ENCODE results near the gene KLK7.

- TF ChIP-seq PKNOX1 (IDR thresholded peaks at IDR 0.05) (no peak), BHLHE40 (IDR thresholded peaks at IDR 0.05; ENCODE audit: borderline replicate concordance) (no peak), NFRKB (IDR thresholded peaks at IDR 0.05) (no peak), SP1 (IDR thresholded peaks at IDR 0.05) (no peak), L3MBTL2 (conservative IDR thresholded peaks at IDR 0.05) (no peak), FOXM1 (IDR thresholded peaks at IDR 0.05; ENCODE audit: borderline replicate concordance) (no peak), FOXK2 (IDR thresholded peaks at IDR 0.05) (no peak), HDGF (IDR thresholded peaks at IDR 0.05; ENCODE audit: borderline replicate concordance) (no peak), ZNF384 (IDR thresholded peaks at IDR 0.05) (no peak), ARNT (IDR thresholded peaks at IDR 0.05) (no peak), ELF4 (IDR thresholded peaks at IDR 0.05) (no peak), LEF1 (IDR thresholded peaks at IDR 0.05; ENCODE audit: borderline replicate concordance) (no peak), TARDBP (IDR thresholded peaks at IDR 0.05) (no peak), SUZ12 (IDR thresholded peaks at IDR 0.05) (no peak)
Measured at GRCh38 chr19:50977626-50978025, 6.1 kb downstream of the KLK7 start.
